Measurements from ENCODE around the gene C1orf105.

GRCh38 chr1:172499636-172500141 is 79.2 kb downstream of the C1orf105 start:
- TF ChIP-seq JUND (IDR thresholded peaks at IDR 0.05) (peak in 1 of 2 donors; percentile 96), CTCF (IDR thresholded peaks at IDR 0.05; ENCODE audit: low read depth, low read length, missing input control) (no peak), REST (IDR thresholded peaks at IDR 0.05) (peak; percentile 16), YY1 (IDR thresholded peaks at IDR 0.05) (no peak), GABPA (IDR thresholded peaks at IDR 0.05 in 1 of 2, conservative IDR thresholded peaks at IDR 0.05 in 1 of 2) (no peak), HNF4G (IDR thresholded peaks at IDR 0.05) (peak; percentile 51), ZBTB33 (IDR thresholded peaks at IDR 0.05) (peak; percentile 27)
